ENCODE results near the gene LRRC27.

- TF ChIP-seq ZFP30 (CRISPR knock-in tag; IDR thresholded peaks at IDR 0.05) = no peak
- no peak for TF ChIP-seq ZNF70 (CRISPR knock-in tag; IDR thresholded peaks at IDR 0.05)
- no peak for TF ChIP-seq RARB (CRISPR knock-in tag; IDR thresholded peaks at IDR 0.05)
- no peak for TF ChIP-seq ESRRG (CRISPR knock-in tag; IDR thresholded peaks at IDR 0.05)
- no peak for TF ChIP-seq OSR1 (CRISPR knock-in tag; IDR thresholded peaks at IDR 0.05)
- TF ChIP-seq, protein P1, sequence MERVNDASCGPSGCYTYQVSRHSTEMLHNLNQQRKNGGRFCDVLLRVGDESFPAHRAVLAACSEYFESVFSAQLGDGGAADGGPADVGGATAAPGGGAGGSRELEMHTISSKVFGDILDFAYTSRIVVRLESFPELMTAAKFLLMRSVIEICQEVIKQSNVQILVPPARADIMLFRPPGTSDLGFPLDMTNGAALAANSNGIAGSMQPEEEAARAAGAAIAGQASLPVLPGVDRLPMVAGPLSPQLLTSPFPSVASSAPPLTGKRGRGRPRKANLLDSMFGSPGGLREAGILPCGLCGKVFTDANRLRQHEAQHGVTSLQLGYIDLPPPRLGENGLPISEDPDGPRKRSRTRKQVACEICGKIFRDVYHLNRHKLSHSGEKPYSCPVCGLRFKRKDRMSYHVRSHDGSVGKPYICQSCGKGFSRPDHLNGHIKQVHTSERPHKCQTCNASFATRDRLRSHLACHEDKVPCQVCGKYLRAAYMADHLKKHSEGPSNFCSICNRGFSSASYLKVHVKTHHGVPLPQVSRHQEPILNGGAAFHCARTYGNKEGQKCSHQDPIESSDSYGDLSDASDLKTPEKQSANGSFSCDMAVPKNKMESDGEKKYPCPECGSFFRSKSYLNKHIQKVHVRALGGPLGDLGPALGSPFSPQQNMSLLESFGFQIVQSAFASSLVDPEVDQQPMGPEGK (CRISPR knock-in tag; IDR thresholded peaks at IDR 0.05; ENCODE audit: borderline replicate concordance) = no peak
- TF ChIP-seq TCF4 (CRISPR knock-in tag; IDR thresholded peaks at IDR 0.05; ENCODE audit: borderline replicate concordance) = no peak
Observed at GRCh38 chr10:132413226-132414205, 81.5 kb downstream of the LRRC27 start.
